Hepatocyte (in vitro differentiated cells): Measurements from ENCODE around the gene CDH1.

ENCODE experiments used
- CTCF ChIP-seq: fragments of 200-600 bp; sonication (generic); IDR thresholded peaks from 2 replicates; pipeline ENCODE4 v1.5.1; 2016; ENCODE audit warnings: antibody characterized with exemption, mild to moderate bottlenecking; ENCODE audit not compliant: poor library complexity
- EZH2 ChIP-seq: fragments of 200-600 bp; sonication (generic); IDR thresholded peaks from 2 replicates; pipeline ENCODE4 v1.6.1; 2016; ENCODE audit warnings: antibody characterized with exemption, mild to moderate bottlenecking, borderline replicate concordance
- EZH2phosphoT487 ChIP-seq: fragments of 200-600 bp; sonication (generic); IDR thresholded peaks from one replicate; pipeline ENCODE4 v1.6.1; 2018; ENCODE audit warnings: antibody characterized with exemption, mild to moderate bottlenecking, low read depth, moderate library complexity; ENCODE audit not compliant: unreplicated experiment, severe bottlenecking

GRCh38 chr16:68784226-68784625, 47.1 kb downstream of the CDH1 start:
- TF ChIP-seq EZH2, result no peak
- TF ChIP-seq CTCF, result no peak
- TF ChIP-seq EZH2phosphoT487, result no peak
